GM21786 (cell line): ENCODE data around the gene TSPAN18.
A peak's percentile ranks its signal among the peaks of the same experiment; 100 is the strongest.

ENCODE experiments used
- ATAC-seq: cut with Tn5 transposase; IDR thresholded peaks from one replicate; pipeline ENCODE4 v1.9.1; 2021; ENCODE audit not compliant: unreplicated experiment

Gene TSPAN18

DNA sequence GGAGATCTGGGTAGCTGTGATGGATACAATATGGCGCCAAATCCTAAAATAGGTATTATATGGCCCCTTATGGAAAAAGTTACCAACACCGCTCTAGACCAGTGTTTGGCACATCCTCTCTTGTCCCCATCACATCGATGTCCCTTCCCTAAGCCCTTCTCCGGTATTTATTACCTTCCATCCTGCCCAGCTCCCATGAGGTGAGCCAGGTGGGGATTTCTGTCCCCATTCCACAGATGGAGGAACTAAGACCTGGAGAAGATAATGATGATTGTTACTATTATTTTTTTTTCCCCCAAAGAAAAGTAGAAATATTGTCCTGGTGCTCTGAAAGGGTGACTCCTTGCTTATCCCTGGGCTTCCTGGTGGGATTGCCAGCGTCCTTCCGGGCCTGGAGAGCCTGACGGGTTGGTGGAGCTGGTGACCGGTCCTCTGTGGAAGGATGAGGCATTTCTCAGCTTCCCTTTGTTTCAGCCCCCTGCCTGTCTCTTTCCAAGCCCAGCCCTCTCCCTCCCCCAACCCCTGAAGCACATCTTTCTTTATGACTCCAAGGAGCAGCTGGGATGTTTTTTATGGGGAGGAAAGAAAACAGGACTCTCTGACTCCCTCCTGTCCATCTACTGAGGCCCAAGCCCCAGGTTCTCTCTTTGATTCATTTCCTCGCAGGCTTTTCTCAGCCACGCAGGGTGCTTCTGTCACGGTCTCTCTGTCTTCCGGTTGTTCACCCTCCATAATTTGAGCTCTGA lies 158.5 kb downstream of the TSPAN18 start:
- no peak for ATAC-seq

DNA sequence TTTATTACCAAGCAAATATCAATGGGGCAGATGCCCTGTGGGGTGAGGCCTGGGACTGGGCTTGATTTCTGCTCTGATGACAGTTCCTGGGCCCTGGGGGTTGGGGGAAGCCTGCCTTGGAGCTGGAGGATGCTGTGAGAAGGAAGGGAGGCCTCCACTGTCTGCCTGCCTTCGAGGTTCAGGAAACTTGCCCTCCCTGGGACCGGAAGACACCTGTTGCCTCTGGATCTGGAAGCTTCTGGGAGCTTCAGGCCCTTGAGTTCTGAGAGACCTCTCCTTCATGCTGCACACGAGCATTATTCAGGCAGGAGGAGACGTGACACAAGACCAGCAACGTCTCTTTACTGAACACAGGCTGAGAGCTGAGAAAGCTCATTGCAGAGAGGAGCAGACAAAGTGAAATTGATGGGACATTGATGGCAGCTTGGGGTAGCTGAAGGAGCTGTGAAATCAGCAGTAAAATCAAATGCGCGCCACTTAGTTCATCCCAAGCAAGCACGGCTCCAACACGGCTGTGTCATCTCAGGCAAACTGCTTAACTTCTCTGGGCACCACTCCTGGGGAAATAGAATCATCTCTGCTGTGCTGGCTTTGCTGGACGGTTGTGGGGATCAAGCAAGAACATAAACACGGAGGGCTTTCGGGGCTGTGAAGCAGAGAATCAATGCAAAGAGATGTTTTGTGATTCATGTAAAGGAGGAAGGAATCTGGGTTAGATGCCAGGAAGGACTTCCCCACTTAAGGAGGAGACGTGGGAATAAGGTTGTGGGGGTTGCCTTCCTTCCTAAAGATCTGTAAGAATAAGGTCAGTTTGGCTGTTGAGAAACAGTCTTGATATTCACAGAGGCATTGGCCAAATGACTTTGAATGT lies 159.4 kb downstream of the TSPAN18 start:
- ATAC-seq = no peak

DNA sequence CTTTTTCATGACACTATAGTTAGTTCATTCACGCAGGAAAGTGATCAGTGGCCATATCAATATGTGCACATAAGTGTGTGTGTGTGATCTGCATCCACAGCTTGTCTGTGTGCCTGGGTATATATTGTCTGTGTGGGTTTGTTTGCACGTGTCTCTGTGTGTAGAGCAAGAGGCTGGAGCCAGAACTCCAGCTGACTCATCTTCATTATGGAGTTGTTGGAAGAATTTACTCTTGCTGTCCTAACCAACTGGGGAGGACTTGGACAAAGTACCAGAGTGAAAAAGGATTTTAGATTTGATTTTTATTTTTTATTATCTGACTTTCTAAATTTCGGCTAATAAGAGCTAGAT lies 160.0 kb downstream of the TSPAN18 start:
- no peak for ATAC-seq

GRCh38 chr11:44887636-44888035 lies 160.9 kb downstream of the TSPAN18 start:
- no peak for ATAC-seq

GRCh38 chr11:44889266-44889665 lies 162.5 kb downstream of the TSPAN18 start:
- no peak for ATAC-seq

GRCh38 chr11:44892843-44893242 lies 166.1 kb downstream of the TSPAN18 start:
- no peak for ATAC-seq

GRCh38 chr11:44893308-44893822 lies 166.6 kb downstream of the TSPAN18 start:
- ATAC-seq = no peak

GRCh38 chr11:44893846-44894617 lies 167.3 kb downstream of the TSPAN18 start:
- peak; percentile 45 for ATAC-seq

- no peak for ATAC-seq
These were observed 173.2 kb downstream of the TSPAN18 start for GRCh38 chr11:44899959-44900358.

DNA sequence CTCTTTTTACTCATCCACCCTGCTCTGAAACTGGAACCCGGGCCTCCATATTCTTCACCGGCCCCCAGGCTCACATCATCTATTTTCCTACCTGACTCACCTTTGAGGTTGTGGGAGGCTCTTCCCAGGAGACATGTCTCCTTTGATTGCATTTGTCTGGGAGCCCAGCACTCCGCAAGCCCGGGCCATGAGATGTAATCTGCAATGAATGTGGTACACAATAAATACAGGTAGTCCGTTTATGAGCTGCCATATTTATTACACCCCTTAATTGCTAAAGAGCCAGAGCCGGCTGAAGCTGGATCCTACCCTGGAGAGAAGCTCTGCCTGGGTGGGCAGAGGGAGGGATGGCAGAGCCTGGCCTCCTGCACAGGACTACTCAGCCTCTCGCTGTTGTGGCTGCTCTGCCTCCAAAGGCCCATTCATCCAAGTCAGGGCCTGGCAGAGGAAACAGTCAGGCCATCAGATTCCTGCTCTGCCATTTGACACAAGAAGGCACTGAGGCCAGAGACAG lies 174.4 kb downstream of the TSPAN18 start:
- ATAC-seq = no peak

- ATAC-seq = no peak
These were observed 175.0 kb downstream of the TSPAN18 start for GRCh38 chr11:44901786-44902185.

DNA sequence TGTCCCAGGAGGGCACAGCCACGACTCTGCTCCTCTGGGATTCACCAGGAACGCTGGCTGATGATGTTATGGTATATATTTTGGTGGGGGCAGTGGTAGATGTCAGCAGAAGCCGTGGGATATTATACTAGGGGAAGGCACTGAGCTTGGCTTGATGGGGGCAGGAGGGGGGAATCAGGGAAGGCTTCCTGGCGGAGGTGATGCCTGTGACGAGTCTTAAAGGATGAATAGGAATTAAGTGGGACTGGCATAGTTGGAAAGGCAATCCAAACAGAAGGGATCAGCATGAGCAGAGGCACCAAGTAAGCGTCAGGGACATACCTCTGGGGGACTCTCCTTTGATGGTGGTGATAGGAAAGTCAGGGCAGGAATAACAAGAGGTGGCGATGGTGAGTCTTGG lies 176.3 kb downstream of the TSPAN18 start:
- ATAC-seq = no peak

GRCh38 chr11:44903518-44903917 lies 176.8 kb downstream of the TSPAN18 start:
- no peak for ATAC-seq

- ATAC-seq = no peak
These were observed 177.7 kb downstream of the TSPAN18 start for GRCh38 chr11:44904261-44905020.

GRCh38 chr11:44905131-44905866 lies 178.5 kb downstream of the TSPAN18 start:
- no peak for ATAC-seq

DNA sequence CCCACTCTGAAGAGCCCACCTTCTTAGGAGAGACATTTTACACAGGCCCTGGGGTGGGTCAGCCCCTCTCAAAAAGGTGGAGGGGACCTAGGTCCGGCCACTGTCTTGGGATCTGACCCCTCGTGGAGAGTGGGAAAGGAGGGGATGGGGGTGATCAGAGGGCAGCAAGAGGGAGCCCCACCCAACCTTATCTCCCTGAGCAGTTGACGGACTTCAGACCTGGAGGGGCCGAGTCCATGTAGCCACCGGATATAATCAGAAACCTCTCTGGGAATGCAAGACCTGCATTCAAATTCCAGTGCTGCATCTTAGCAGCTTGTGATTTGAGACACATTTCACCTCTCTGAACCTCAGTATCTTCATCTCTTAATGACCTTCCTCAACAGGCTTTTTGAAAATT lies 179.9 kb downstream of the TSPAN18 start:
- ATAC-seq = no peak

DNA sequence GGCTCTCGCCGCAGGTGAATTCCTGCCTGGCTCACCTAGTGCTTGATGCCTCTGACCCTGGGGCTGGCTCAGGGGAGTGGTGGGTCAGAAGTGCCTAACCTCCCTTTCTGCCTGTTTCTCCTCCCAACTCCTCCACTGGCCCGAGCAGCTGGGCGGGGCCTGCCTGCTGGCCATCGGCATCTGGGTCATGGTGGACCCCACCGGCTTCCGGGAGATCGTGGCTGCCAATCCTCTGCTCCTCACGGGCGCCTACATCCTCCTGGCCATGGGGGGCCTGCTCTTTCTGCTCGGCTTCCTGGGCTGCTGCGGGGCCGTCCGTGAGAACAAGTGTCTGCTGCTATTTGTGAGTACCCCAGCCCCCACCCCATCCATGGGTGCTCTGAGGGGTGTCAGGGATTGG lies 182.8 kb downstream of the TSPAN18 start:
- ATAC-seq = no peak

DNA sequence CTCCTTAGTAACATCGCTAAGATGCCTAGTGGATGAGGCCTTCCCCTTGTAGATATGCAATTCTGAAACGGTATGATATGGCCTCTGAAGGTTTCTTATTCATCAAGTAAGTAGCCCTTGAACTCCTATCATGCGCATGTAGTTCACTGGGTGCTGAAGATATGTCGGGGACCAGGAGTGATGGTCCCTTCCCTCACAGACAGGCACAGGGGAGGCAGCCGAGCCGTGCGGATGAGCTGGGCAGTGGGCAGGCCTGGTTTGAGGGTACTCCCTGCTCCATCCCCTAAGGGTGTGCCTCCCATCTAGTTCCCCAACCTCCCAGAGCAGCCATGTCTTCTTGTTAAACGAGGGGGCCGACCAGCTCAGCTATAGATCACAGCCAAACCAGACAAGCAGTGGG lies 183.8 kb downstream of the TSPAN18 start:
- ATAC-seq = no peak

DNA sequence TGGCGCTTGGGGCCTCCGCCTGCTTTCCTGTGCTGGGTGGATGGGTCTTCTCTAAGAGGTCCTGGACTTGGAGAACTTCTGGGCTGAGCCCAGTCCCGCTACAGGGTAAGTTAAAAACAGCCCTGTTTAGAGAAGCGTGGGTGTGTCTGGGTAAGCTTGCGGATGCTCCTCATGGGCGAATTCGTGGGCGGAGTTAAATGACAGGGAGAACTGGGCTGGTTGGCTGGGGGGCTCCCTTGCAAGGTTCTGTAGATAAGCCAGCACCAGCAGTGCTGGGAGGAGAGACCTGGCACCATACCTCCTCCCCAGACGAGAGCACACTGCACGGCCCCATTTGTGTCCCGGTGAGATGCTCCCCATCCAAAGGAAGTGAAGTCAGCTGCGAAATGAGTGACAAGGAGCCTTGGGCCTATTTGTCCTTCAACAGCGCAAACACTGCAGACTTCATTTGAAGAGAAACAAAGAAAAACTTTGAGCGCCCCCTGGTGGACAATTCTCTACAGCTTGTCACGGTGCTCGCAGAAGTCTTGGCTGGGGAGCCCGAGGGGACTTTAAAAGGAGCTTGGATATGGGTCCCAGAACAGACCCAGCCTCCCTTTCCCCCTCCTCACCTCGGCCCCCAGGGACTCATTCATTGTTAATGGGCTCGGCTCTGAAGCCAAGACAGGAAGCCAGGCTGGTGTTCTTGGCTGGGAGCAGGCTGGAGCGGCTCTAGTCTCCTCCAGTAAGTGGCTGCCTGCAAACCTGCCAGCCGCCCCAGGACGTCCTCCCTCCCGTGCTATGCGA lies 184.5 kb downstream of the TSPAN18 start:
- ATAC-seq = peak; percentile 58
